ENCODE data around the gene ARHGAP22. TPM values are rescaled to one million over a fixed set of nuclear protein-coding genes. Genes with fewer than 3 reads are reported as not detected.

The ARHGAP22 gene
- total RNA-seq, 1 donor from 2014 or later, result 24.5 TPM

- no peak for TF ChIP-seq CTCF (conservative IDR thresholded peaks at IDR 0.05; ENCODE audit: low read depth, low read length)
- DNase-seq (ENCODE audit: low read depth), result no peak
- H3K4me3 ChIP-seq (ENCODE audit: low read depth, low read length), result no peak overlapping the region
Measured at GRCh38 chr10:48576501-48576900, 28.4 kb downstream of the ARHGAP22 start.

GRCh38 chr10:48575901-48576300 lies 29.0 kb downstream of the ARHGAP22 start:
- no peak overlapping the region for H3K4me3 ChIP-seq (ENCODE audit: low read depth, low read length)
- TF ChIP-seq CTCF (conservative IDR thresholded peaks at IDR 0.05; ENCODE audit: low read depth, low read length), result no peak
- DNase-seq (ENCODE audit: low read depth), result no peak

GRCh38 chr10:48574817-48575380 lies 30.0 kb downstream of the ARHGAP22 start:
- DNase-seq (ENCODE audit: low read depth), result no peak
- no peak for TF ChIP-seq CTCF (conservative IDR thresholded peaks at IDR 0.05; ENCODE audit: low read depth, low read length)
- H3K4me3 ChIP-seq (ENCODE audit: low read depth, low read length), result no peak overlapping the region

- no peak overlapping the region for H3K4me3 ChIP-seq (ENCODE audit: low read depth, low read length)
- DNase-seq (ENCODE audit: low read depth), result no peak
- TF ChIP-seq CTCF (conservative IDR thresholded peaks at IDR 0.05; ENCODE audit: low read depth, low read length), result no peak
Measured at GRCh38 chr10:48574322-48574796, 30.5 kb downstream of the ARHGAP22 start.

- no peak for DNase-seq (ENCODE audit: low read depth)
- no peak overlapping the region for H3K4me3 ChIP-seq (ENCODE audit: low read depth, low read length)
- TF ChIP-seq CTCF (conservative IDR thresholded peaks at IDR 0.05; ENCODE audit: low read depth, low read length), result no peak
Measured at GRCh38 chr10:48573045-48573444, 31.8 kb downstream of the ARHGAP22 start.

- no peak for DNase-seq (ENCODE audit: low read depth)
- H3K4me3 ChIP-seq (ENCODE audit: low read depth, low read length), result no peak overlapping the region
- no peak for TF ChIP-seq CTCF (conservative IDR thresholded peaks at IDR 0.05; ENCODE audit: low read depth, low read length)
Measured at GRCh38 chr10:48572414-48572813, 32.5 kb downstream of the ARHGAP22 start.

- H3K4me3 ChIP-seq (ENCODE audit: low read depth, low read length), result no peak overlapping the region
- DNase-seq (ENCODE audit: low read depth), result no peak
- no peak for TF ChIP-seq CTCF (conservative IDR thresholded peaks at IDR 0.05; ENCODE audit: low read depth, low read length)
Measured at GRCh38 chr10:48568546-48568945, 36.3 kb downstream of the ARHGAP22 start.
